Measurements from ENCODE around the gene MAP3K9. TPM values are rescaled to one million over a fixed set of nuclear protein-coding genes. Genes with fewer than 3 reads are reported as not detected.
"Not testable (repeated sequence)": the region's sequence is repeated elsewhere in the genome, so short reads cannot be mapped to it uniquely, and the experiment has no call there.

The MAP3K9 gene
- total RNA-seq, 1 experiment from 2014 or later: 3.3 TPM

DNA sequence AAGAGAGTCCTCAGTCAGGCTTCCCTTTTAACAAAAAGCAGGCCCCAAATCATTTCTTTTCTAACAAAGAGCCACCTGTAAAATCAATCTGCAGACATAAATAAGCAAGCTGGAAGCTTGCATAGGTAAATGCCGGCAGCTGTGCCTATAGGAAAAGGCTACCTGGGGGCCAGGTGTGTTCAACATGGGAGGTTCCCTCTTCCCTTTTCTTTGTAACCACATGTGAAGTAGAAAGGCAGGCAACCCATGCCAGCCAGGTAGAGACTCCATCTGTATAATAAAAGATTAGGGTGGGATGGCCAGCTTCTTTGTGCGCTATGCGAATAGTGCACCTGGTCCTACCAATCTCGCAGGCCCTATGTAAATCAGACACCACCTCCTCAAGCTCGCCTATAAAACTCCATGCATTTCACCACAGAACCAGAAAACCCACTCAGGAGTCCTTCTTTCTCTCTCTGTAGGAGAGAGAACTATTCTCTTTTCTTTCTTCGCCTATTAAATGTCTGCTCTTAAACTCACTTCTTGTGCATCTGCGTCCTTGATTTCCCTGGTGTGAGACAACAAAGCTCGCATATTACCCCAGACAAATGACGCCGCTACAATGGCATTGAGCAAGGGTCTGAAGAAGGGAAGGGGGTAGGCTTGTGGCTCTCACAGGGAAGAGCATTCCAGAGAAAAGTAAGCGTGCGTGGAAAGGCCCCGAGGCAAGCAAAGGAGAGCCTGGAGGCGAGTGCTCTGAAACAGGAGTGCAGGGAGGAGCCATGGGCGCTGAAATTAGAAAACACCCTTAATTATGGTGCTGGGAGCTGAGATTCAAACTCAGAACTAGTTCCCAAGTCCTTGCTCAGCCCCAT is 100.4 kb downstream of the MAP3K9 start:
- in situ Hi-C loops (cut with HindIII; ENCODE audit: low sequenced_read_pairs): no loop called here
- no peak for DNase-seq (ENCODE audit: low spot score)

DNA sequence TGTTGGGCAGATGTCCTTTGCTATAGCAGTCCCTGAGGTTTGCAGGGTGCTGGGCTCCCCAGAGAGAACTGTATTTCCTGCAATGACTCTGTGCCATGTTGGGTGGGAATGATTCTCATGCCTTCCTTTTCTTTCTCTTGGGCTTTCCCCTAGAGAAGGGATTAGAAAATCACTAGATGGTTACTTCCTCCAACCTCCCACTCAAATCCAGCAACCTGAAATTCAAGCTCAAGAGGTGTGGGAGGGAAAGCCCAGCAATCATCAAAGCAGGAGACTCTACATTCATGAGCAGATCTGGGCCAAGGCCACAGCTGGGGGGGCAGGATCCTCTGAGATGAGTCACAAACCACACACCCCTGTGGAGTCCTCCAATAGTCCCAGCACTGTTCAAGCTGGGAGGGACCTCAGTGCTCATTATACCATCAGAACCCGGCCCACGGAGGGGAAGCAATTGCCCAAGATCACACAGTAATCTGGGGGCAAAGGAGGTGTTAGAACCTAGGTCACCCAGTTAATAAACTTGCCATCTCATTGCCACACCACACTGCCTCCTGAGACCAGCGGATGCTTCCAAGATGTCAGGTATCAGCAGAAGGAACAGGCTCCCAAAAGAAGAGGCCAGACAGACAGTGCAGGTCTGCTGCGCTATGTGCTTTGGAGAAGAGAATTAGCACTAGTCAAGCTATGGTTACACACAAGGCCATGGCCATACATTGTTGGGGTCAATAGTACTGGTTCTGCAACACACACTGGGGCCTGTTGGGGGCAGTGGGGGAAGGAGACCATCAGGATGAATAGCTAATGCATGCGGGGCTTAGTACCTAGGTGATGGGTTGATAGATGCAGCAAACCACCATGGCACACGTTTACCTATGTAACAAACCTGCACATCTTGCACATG is 101.9 kb downstream of the MAP3K9 start:
- in situ Hi-C loops (cut with HindIII; ENCODE audit: low sequenced_read_pairs): no loop called here
- no peak for DNase-seq (ENCODE audit: low spot score)

DNA sequence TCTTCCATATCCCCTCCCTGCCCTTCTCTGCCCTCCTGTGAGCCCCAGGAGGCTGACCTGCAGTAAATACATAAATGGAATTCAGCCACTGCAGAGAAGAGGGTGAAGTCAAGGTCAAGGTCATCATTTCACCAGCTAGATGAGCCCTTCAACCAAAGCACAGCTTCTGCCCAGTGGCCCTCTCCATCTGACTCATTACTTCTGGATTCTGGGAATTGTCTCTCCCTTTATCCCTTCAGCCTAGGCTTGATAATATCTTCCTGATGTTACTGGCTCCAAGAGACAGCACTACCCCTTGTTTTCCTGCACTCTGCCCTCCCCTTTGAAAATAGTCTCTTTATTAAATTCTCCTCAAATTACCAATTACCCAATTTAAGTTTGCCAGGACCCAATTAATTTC is 103.1 kb downstream of the MAP3K9 start:
- in situ Hi-C loops (cut with HindIII; ENCODE audit: low sequenced_read_pairs): no loop called here

DNA sequence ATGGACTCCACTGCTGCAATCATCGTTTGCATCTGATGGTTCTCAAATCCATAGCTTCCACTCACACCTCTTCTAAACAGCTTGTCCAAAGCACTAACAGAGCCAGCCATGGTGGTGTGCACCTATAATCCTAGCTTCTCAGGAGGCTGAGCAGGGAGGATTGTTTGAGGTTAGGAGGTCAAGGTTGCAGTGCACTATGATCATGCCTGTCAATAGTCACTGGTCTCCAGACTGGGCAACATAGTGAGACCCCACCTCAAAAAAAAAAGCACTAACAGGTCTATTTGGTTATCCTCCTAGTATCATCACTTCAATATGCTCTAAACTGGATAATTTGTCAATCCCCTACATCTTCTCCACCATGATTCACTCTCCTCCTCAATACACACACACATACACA is 104.4 kb downstream of the MAP3K9 start:
- in situ Hi-C loops (cut with HindIII; ENCODE audit: low sequenced_read_pairs): no loop called here
- no peak for DNase-seq (ENCODE audit: low spot score)

More for the DNA sequence above, 103.1 kb downstream of the MAP3K9 start:
- DNase-seq (ENCODE audit: low spot score): no peak

DNA sequence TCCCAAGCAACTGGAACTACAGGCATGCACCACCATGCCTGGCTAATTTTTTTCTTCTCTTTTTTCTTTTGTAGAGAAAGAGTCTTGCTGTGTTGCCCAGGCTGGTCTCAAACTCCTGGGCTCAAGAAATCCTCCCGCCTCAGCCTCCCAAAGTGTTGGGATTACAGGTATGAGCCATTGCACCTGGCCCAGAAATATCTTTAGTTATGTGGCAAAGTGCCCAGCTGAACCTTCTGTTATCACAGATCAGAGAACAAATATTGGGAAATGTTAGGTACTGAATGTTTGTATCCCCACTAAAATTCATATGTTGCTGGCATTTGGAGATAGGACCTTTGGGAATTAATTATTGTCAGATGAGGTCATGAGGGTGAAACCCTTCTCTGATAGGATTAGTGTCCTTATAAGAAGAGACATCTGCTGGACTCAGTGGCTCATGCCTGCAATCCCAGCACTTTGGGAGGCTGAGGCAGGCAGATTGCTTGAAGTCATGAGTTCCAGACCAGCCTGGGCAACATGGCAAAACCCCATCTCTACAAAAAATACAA is 105.6 kb downstream of the MAP3K9 start:
- in situ Hi-C loops (cut with HindIII; ENCODE audit: low sequenced_read_pairs); DNase-seq (ENCODE audit: low spot score): not testable (repeated sequence)

DNA sequence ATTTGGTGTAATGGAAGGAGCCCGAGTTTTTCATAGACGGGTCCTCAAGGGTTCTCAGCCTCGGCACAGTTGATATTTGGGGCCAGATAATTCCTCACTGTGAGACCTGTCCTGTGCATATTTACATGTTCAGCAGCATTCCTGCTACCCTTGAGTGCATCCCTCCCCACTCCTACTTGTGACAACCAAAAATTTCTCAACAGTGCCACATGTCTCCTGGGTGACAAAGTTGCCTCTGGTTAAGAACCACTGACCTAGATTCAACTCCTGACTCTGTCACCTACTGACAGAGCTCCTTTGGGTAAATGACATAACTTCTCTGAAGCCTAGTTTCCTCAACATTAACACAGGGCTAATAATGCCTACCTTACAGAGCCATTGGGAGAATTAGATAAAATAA is 107.2 kb downstream of the MAP3K9 start:
- DNase-seq (ENCODE audit: low spot score): no peak
- in situ Hi-C loops (cut with HindIII; ENCODE audit: low sequenced_read_pairs): no loop called here

DNA sequence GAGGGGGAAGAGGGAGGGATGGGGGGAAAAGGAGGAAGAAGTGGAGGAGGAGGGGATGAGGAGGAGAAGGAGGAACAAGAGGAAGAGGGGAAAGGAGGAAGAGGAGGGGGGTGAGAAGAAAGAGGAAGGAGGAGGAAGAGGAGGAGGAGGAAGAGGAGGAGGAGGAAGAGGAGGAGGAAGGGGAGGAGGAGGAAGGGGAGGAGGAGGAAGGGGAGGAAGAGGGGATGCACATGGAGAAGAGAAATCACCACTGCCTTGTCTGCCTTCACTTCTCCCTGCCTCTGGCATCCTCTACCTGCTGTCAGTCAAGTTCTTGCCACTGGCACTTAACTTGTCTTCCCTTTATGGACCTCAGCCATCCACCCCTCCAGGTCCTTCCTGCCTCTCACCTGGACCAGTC is 107.7 kb downstream of the MAP3K9 start:
- in situ Hi-C loops (cut with HindIII; ENCODE audit: low sequenced_read_pairs): no loop called here
- no peak for DNase-seq (ENCODE audit: low spot score)

DNA sequence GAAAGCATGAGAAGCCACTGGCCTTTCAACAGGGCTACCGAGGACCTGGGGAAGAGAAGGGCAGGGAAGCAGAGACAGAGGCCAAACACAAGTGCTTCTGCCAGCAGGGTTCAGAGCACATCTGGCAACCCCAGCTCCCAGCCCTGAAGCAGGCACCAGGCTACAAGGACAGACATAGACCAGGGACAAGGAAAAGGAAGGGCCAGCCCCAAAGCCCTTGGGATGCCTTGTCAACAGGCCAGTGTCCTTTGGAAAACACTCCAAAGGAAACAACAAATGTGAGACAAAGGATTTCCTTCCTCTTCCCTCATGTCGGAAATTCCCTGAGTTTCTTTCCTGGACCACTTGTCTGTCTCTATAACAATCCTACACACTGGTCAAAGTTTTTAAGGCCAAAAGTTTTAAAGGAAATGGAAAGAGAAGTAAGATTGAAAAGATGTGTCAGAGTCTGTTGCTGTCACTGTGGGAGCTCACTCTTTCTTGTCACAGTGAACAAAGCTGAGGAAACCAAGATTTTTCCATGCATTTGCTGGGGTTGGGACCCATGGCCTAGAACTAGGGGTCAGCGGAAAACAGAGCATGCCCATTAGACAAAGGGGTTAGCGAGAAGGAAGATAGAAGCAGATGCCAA is 108.2 kb downstream of the MAP3K9 start:
- no peak for DNase-seq (ENCODE audit: low spot score)
- in situ Hi-C loops (cut with HindIII; ENCODE audit: low sequenced_read_pairs): no loop called here

DNA sequence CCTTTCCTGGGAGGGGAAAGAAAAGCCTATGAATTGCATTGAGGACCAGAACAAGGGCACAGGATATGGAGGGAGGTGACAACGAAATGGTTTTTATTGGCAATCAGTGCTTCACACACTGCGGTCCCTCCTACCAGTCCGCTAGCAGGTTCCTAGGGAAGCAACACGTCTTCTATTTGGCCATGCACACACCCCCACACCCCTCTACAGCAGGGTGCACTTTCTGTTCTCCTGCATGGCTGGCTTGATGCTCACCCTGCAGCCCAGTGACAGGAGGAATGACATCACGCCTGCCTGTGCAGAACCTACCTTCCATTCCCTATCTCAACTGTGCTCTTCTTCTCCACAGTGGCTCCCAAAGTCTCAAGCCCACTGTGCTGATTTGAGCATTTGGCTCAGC is 109.7 kb downstream of the MAP3K9 start:
- in situ Hi-C loops (cut with HindIII; ENCODE audit: low sequenced_read_pairs): no loop called here
- DNase-seq (ENCODE audit: low spot score): no peak

DNA sequence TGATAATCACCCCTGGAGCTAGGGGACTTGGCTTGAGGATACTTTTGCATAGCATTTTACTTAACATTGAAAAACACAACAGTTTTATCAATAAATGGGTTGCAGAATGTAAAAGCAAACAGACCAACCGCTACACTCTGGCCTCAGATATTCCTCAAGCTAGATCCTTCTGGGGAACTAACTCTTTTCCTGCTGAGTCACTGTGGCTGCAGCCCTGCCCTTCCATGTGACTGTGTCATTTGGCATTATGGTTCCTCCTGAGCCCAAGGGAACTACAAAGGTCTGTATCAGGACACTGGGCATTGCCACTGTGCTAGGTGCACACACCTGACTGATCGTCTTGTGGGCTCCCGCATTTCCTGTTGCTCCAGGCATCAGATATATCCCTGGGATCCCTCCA is 111.0 kb downstream of the MAP3K9 start:
- DNase-seq (ENCODE audit: low spot score): no peak
- in situ Hi-C loops (cut with HindIII; ENCODE audit: low sequenced_read_pairs): no loop called here

DNA sequence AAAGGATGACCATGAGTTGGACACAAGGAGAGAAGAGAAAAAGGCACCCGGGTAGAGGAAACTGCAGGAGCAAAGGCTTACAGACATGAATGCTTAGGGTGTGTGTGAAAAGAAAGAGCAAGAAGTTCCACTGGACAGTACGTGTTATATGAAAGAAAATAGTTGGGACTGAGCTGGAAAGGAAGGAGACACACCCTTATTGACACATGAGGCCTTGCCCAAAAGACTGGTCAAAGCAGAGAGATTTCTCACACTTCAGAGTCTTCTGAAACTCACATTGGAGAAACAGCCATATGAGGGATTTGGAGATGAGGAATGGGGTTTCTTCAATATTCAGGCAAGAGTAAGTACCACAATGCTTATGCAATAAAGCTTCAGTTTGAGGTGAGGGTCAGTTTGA is 111.6 kb downstream of the MAP3K9 start:
- no peak for DNase-seq (ENCODE audit: low spot score)
- in situ Hi-C loops (cut with HindIII; ENCODE audit: low sequenced_read_pairs): no loop called here

DNA sequence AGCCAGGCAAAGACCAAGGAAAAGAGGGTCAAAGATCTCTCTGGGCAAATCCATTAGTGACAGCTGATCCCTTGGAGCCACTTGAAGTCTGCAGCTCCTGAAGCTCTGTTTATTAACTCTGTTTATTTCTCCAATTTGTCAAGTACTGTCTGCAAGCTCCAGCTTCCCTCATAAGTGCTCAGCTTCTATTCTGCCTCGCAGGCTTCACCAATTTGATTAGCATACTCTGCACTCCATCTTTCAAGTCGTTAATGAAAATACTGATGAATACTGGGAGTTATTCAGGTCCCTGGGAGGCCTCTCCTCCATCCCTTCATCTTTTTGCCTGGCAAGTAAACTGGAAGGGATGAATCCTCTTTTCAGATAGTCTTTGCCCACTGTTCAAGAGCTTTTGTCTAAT is 113.3 kb downstream of the MAP3K9 start:
- in situ Hi-C loops (cut with HindIII; ENCODE audit: low sequenced_read_pairs): no loop called here
- no peak for DNase-seq (ENCODE audit: low spot score)

DNA sequence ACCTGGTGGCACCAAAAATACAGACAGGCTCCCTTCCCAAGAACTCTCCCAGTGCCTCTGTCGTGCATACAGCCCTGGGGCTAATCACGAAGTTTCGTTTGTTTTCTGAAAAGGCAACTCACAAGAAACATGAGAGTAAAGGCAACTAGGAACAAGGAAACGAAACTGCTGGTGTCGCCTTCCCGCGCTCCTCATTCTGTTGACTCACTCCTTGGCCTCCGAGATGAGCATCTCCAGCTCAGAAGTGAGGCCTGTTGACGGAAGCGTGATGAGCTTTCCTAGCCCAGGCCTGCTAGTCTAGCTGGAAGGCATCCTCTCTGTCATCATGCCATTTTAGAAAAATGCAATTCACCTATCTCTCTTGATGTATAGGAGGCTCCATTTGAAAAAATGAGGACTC is 117.1 kb downstream of the MAP3K9 start:
- no peak for DNase-seq (ENCODE audit: low spot score)
- in situ Hi-C loops (cut with HindIII; ENCODE audit: low sequenced_read_pairs): no loop called here

DNA sequence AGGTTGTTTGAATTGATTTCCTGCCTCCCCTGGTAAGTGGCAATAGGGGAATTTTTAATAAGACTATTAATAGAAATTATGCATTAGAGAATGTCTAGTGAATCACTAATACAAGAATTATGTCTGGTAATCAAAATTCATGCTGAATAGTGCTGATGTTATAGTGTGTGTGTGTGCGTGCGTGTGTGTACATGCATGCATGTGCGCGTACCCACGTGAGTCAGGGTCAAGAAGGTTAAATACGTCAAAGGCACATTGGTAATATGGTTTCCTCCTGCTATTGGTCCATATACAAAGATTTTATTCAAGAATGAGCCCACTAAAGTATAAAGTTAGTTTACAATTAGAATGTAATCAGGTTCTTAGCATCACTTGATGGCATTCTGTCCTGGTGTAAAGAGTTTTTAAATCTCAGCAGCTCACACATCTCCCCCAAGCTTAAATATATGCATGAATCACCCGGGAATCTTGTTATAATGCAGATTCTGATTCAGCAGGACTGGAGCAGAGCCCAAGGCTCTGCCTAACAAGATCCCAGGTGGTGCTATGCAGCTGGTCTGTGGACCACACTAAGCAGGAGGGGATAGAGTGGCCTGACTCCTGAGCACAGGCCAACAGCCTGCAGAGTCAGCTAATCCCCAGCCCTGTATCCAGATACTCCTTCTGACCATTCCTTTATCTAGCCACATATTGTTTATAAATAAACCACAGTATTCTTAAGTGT is 123.7 kb downstream of the MAP3K9 start:
- in situ Hi-C loops (cut with HindIII; ENCODE audit: low sequenced_read_pairs): no loop called here
- DNase-seq (ENCODE audit: low spot score): no peak

DNA sequence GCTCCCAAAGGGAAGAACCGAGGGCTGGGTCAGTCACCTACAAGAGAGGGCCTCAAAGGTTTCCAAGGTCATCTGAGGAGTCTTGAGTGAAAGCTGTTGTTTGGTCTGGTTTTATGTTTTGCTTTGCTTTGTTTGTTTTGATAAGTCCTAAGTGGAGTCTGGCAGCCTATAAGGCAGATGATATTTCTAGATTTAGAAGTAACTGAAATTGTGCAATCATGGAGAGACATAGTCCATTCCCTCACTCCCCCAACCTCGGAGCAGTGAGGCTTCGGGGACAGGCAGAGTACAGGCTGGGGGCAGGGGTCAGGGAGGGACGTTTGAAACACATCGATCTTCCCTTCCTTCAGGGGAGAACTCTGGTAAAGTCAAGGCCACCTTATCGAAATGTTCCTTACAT is 125.3 kb downstream of the MAP3K9 start:
- in situ Hi-C loops (cut with HindIII; ENCODE audit: low sequenced_read_pairs): no loop called here
- no peak for DNase-seq (ENCODE audit: low spot score)

DNA sequence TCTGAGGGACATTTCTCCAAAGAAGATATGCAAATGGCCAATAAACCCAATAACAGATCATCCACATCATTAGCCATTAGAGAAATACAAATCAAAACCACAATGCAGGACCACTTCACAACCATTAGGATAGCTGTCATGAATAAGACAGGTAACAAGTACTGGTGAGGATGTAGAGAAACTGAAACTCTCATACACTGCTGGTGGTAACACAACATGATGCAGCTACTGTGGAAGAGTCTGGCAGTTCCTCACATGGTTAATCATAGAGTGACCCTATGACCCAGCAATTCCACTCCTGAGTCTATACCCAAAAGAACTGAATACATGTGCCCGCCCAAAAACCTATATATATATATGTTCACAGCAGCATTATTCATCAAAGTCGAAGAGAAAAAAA is 128.6 kb downstream of the MAP3K9 start:
- in situ Hi-C loops (cut with HindIII; ENCODE audit: low sequenced_read_pairs): no loop called here
- DNase-seq (ENCODE audit: low spot score): no peak

DNA sequence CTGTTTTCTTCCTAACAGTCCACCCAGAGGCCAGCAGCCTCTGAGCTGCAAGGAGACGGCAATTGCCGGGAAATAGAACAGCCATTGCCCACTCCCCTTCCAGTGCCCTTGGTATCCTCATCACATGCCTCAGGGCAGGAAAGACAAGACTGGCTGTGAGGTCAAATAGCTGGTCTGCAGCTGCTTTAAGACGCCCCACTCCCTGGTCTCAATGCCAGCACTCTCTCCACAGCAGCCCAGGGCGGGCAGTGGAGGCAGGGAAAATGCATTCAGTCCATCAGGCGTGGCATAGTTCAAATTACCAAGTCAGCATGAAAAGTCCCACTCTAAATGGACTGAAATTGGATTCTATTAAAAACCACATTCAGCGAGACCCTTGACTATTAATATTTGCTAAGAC is 132.0 kb downstream of the MAP3K9 start:
- DNase-seq (ENCODE audit: low spot score): no peak
- in situ Hi-C loops (cut with HindIII; ENCODE audit: low sequenced_read_pairs): no loop called here
